GM12878 (cell line): ENCODE data around the gene CACNA2D2. TPM values are rescaled to one million over a fixed set of nuclear protein-coding genes. Genes with fewer than 3 reads are reported as not detected.

Experiments used
- ATAC-seq: fragments of 200-7000 bp; cut with Tn5 transposase; 3 replicates; pipeline ENCODE4 v1.9.1; 2020; ENCODE audit warnings: mild to moderate bottlenecking, moderate library complexity
- BruUV-seq: library from RNA; stranded (reverse); fragments of 400-500 nt; replicated peaks from 2 replicates; lab custom pipeline; 2021; lab: Mats Ljungman, UMichigan
- CTCF ChIA-PET: fragments of 300-600 bp; sonication (Branson Sonifier 250); formaldehyde crosslinking; extraction: SDS; loops from one replicate; lab custom pipeline; 2021; ENCODE audit warnings: inconsistent platforms; lab: Yijun Ruan, JAX
- POLR2A ChIA-PET: fragments of 350-600 bp; formaldehyde crosslinking; extraction: SDS; loops from one replicate; lab custom pipeline; 2021; ENCODE audit warnings: inconsistent platforms; lab: Charles Lee
- RAD21 ChIA-PET: fragments of 300-600 bp; sonication (Branson Sonifier 250); formaldehyde crosslinking; loops from one replicate; lab custom pipeline; 2023; ENCODE audit warnings: antibody characterized with exemption; ENCODE audit not compliant: unreplicated experiment; lab: Charles Lee
- SMC1A ChIA-PET: fragments of 300-600 bp; sonication (Branson Sonifier 250); formaldehyde crosslinking; loops from one replicate; lab custom pipeline; 2023; ENCODE audit not compliant: unreplicated experiment, uncharacterized antibody; lab: Charles Lee
- DNase-seq: peaks from one replicate; pipeline ENCODE4 v3.0.0-alpha.2; 2011; ENCODE audit warnings: low read depth, low spot score
- FAIRE-seq: peaks from 3 replicates; lab custom pipeline; 2011; peaks lifted over from hg19 to GRCh38; lab: Jason Lieb, UNC
- H2AFZ ChIP-seq: 2 replicates; pipeline ENCODE4 v1.6.0; 2011; ENCODE audit warnings: low read depth, low read length, control low read depth; ENCODE audit not compliant: control insufficient read depth
- H3K27ac ChIP-seq: 2 replicates; pipeline ENCODE4 v1.5.1; 2011; ENCODE audit warnings: control low read depth; ENCODE audit not compliant: control insufficient read depth, insufficient read depth
- H3K27me3 ChIP-seq, 2 experiments: replicated peaks in 1 of 2; 2 replicates each; pipeline versions ENCODE4 v1.6.0 to v1.6.1; 2011; ENCODE audit warnings: low read length in 1 of 2; ENCODE audit not compliant: control insufficient read depth in 2 of 2, insufficient read depth in 2 of 2
- H3K36me3 ChIP-seq, 2 experiments: 2 replicates each; pipeline ENCODE4 v1.5.1; 2011; ENCODE audit warnings: low read length in 1 of 2; ENCODE audit not compliant: control insufficient read depth in 2 of 2, insufficient read depth in 2 of 2
- H3K4me1 ChIP-seq: 2 replicates; pipeline ENCODE4 v1.6.1; 2011; ENCODE audit warnings: mild to moderate bottlenecking, low read length, moderate library complexity, mixed read lengths; ENCODE audit not compliant: control insufficient read depth, insufficient read depth
- H3K4me2 ChIP-seq: 2 replicates; pipeline ENCODE4 v1.6.0; 2011; ENCODE audit warnings: control low read depth; ENCODE audit not compliant: control insufficient read depth, insufficient read depth
- H3K4me3 ChIP-seq: fragments of 200-600 bp; sonication (generic); 2 replicates; pipeline ENCODE4 v1.5.1; 2016
- H3K79me2 ChIP-seq: 2 replicates; pipeline ENCODE4 v1.6.0; 2011; ENCODE audit warnings: low read length; ENCODE audit not compliant: control insufficient read depth, insufficient read depth
- H3K9ac ChIP-seq: 2 replicates; pipeline ENCODE4 v1.8.0; 2011; ENCODE audit warnings: low read length, control low read depth, mixed read lengths; ENCODE audit not compliant: control insufficient read depth, insufficient read depth
- H3K9me3 ChIP-seq: replicated peaks from 3 replicates; pipeline ENCODE4 v1.5.1; 2011; ENCODE audit warnings: mild to moderate bottlenecking, low read length; ENCODE audit not compliant: control insufficient read depth, insufficient read depth
- H4K20me1 ChIP-seq: 2 replicates; pipeline ENCODE4 v1.6.0; 2011; ENCODE audit not compliant: control insufficient read depth, insufficient read depth
- BMI1 ChIP-seq: fragments of 450-650 bp; IDR thresholded peaks from 2 replicates; pipeline ENCODE4 v1.6.1; 2016; ENCODE audit warnings: mild to moderate bottlenecking, moderate library complexity, borderline replicate concordance
- FOXM1 ChIP-seq: IDR thresholded peaks from 2 replicates; pipeline ENCODE4 v1.6.1; 2012; ENCODE audit warnings: low read depth, mild to moderate bottlenecking, inconsistent platforms, low read length, moderate library complexity
- NFXL1 ChIP-seq: fragments of 450-650 bp; IDR thresholded peaks from 2 replicates; pipeline ENCODE4 v1.6.1; 2017; ENCODE audit warnings: antibody characterized with exemption, mild to moderate bottlenecking, borderline replicate concordance
- POLR2A ChIP-seq: IDR thresholded peaks from 2 replicates; pipeline ENCODE4 v1.6.1; 2011; ENCODE audit warnings: low read depth, mild to moderate bottlenecking, low read length
- POU2F2 ChIP-seq: IDR thresholded peaks from 3 replicates; pipeline ENCODE4 v1.6.1; 2011; ENCODE audit warnings: low read depth, mild to moderate bottlenecking, low read length, borderline replicate concordance
- RCOR1 ChIP-seq: conservative IDR thresholded peaks from 2 replicates; pipeline ENCODE4 v1.6.1; 2012; ENCODE audit warnings: low read depth, low read length, improper control_type of control experiment
- RUNX3 ChIP-seq: IDR thresholded peaks from 2 replicates; pipeline ENCODE4 v1.6.1; 2012; ENCODE audit warnings: low read length, inconsistent platforms
- SRF ChIP-seq, 2 experiments: IDR thresholded peaks; 2 replicates each; pipeline ENCODE4 v1.6.1; 2011; ENCODE audit warnings: low read depth in 2 of 2, low read length in 2 of 2, mild to moderate bottlenecking in 1 of 2, moderate library complexity in 1 of 2
- TAF1 ChIP-seq: IDR thresholded peaks from 2 replicates; pipeline ENCODE4 v1.6.1; 2011; ENCODE audit warnings: mild to moderate bottlenecking, low read depth, low read length, borderline replicate concordance
- WRNIP1 ChIP-seq: IDR thresholded peaks from 2 replicates; pipeline ENCODE4 v1.6.1; 2011; ENCODE audit warnings: low read depth, low read length, improper control_type of control experiment, borderline replicate concordance
- ZBED1 ChIP-seq: IDR thresholded peaks from 2 replicates; pipeline ENCODE4 v1.6.1; 2016; ENCODE audit warnings: borderline replicate concordance
- WGBS: methylation state at CpG from one replicate; pipeline ENCODE4 v1.1.6; 2016; ENCODE audit warnings: low lambda C conversion rate; ENCODE audit not compliant: insufficient replicate concordance, insufficient coverage; ENCODE audit errors: missing lambda C conversion rate; 5-methylcytosine and 5-hydroxymethylcytosine counted together
- in situ Hi-C: fragments of 300-500 bp; cut with MboI; formaldehyde crosslinking; loops from 9 replicates; pipeline ENCODE4 v1.14.3; 2018; ENCODE audit warnings: mixed read lengths
- intact Hi-C: fragments of 100-400 bp; cut with micrococcal nuclease; formaldehyde crosslinking; loops from one replicate; pipeline ENCODE4 v1.14.2; 2022; ENCODE audit not compliant: unreplicated experiment
- polyA plus RNA-seq, 11 experiments: library from polyadenylated mRNA; depleted of rRNA in 4 of 11; unstranded in 6 of 11; stranded (reverse) in 5 of 11; fragments of >200 nt; fragmentation: Nextera tagmentation in 4 of 11; fragmentation: Illumina TruSeq in 1 of 11; extraction: Ambion mirVana in 4 of 11; extraction: Trizol in 1 of 11; gene quantifications; 1 replicate in 1 of 11; 2 replicates in 10 of 11; pipeline versions ENCODE4 v1.2.1 to v1.2.3, GENCODE V29; 2011 to 2016; ENCODE audit warnings: inconsistent platforms in 2 of 11, missing spikeins in 2 of 11, low read depth in 1 of 11
- total RNA-seq, 4 experiments: library from RNA; depleted of rRNA in 3 of 4; stranded (reverse); fragments of >200 nt in 3 of 4; fragmentation: Illumina TruSeq in 1 of 4; extraction: Trizol in 1 of 4; gene quantifications; 2 replicates each; pipeline versions ENCODE4 v1.2.1 to v1.2.3, GENCODE V29; 2013 to 2021
- TF ChIP-seq, protein P1 (sequence below): IDR thresholded peaks from 2 replicates; pipeline ENCODE4 v1.6.1; 2012; ENCODE audit warnings: mild to moderate bottlenecking, low read depth, low read length
- TF ChIP-seq, protein P2 (sequence below): IDR thresholded peaks from 2 replicates; pipeline ENCODE4 v1.6.1; 2012; ENCODE audit warnings: low read depth, low read length, improper control_type of control experiment
- TF ChIP-seq, protein P3 (sequence below): fragments of 450-650 bp; IDR thresholded peaks from 2 replicates; pipeline ENCODE4 v1.6.1; 2016; ENCODE audit warnings: mild to moderate bottlenecking
- TF ChIP-seq, protein P4 (sequence below): fragments of 450-650 bp; IDR thresholded peaks from 2 replicates; pipeline ENCODE4 v1.6.1; 2018; ENCODE audit warnings: mild to moderate bottlenecking, low read depth, moderate library complexity; ENCODE audit not compliant: partially characterized antibody

CACNA2D2 gene
- total and polyA plus RNA-seq, 10 of the 15 experiments (the other 5 are each of a cell fraction or from before 2014, with no cell fraction given), result 0.03 to 0.07 TPM; not detected in 8

DNA sequence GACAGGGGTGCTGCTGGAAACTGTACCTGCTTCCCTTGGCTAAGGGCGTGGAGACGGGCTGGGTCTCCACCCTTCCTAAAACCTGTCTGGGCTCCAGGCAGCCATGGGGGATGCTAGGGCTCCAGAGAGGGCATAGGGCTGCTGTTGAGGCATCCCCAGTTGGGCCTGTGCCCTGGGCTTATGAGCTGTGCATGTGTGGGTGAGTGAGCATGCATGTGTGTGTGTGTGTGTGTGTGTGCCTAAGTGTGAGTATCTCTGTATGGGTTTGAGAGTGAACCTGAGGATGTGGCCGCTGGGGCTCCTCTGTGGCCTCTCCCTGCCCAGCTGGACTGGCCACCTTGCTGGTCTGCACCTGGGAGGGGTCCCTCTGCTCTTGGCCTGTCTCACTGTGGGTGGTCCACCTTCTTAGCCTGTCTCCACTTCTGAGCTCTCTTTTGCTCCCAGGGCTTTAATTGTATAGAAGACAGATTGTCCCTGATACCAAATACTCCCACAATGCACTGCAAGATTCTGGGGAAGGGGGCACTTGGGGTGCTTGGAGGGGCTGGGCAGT, 132.2 kb downstream of the CACNA2D2 start:
- 27% methylated on average over 3 of the region's 3 CpGs for WGBS
- Histone ChIP-seq H3K27me3 (no peaks in the 10 kb centered on the region; a peak in 3 of 4 replicates), H4K20me1 (no peaks in the 10 kb centered on the region), H3K4me3 (no peak overlapping the region), H3K4me1 (no peaks in the 10 kb centered on the region), H3K9ac (no peak overlapping the region), H3K79me2 (no peaks in the 10 kb centered on the region), H2AFZ (no peak overlapping the region), H3K9me3 (no peaks in the 10 kb centered on the region), H3K4me2 (no peak overlapping the region), H3K36me3 (no peaks in the 10 kb centered on the region), H3K27ac (no peak overlapping the region)
- ATAC-seq (peak; percentile 33; the same call in 1 of the 3 replicates), FAIRE-seq (no peak), DNase-seq (no peak)
- SMC1A ChIA-PET, result no interaction called here
- POLR2A ChIA-PET, result no interaction called here
- RAD21 ChIA-PET, result interaction anchor here (1.3 kb wide), 1 partner anchor 171 kb away, joined by 6 read pairs; no protein-coding TSS in a partner anchor
- in situ Hi-C loops, result no loop called here
- BruUV-seq, result no TSS peak
- CTCF ChIA-PET, result interaction anchor here (0.5 kb wide), 1 partner anchor 1151 kb away, joined by 3 read pairs; no protein-coding TSS in a partner anchor
- intact Hi-C loops, result no loop called here
- TF ChIP-seq POU2F2, result no peak
- no peak for TF ChIP-seq WRNIP1
- TF ChIP-seq SRF (IDR thresholded peaks at IDR 0.05; ENCODE audit: low read depth in 2 of 2, low read length in 2 of 2), result no peak
- TF ChIP-seq FOXM1, result no peak
- TF ChIP-seq, protein P1, sequence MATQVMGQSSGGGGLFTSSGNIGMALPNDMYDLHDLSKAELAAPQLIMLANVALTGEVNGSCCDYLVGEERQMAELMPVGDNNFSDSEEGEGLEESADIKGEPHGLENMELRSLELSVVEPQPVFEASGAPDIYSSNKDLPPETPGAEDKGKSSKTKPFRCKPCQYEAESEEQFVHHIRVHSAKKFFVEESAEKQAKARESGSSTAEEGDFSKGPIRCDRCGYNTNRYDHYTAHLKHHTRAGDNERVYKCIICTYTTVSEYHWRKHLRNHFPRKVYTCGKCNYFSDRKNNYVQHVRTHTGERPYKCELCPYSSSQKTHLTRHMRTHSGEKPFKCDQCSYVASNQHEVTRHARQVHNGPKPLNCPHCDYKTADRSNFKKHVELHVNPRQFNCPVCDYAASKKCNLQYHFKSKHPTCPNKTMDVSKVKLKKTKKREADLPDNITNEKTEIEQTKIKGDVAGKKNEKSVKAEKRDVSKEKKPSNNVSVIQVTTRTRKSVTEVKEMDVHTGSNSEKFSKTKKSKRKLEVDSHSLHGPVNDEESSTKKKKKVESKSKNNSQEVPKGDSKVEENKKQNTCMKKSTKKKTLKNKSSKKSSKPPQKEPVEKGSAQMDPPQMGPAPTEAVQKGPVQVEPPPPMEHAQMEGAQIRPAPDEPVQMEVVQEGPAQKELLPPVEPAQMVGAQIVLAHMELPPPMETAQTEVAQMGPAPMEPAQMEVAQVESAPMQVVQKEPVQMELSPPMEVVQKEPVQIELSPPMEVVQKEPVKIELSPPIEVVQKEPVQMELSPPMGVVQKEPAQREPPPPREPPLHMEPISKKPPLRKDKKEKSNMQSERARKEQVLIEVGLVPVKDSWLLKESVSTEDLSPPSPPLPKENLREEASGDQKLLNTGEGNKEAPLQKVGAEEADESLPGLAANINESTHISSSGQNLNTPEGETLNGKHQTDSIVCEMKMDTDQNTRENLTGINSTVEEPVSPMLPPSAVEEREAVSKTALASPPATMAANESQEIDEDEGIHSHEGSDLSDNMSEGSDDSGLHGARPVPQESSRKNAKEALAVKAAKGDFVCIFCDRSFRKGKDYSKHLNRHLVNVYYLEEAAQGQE, result no peak
- no peak for TF ChIP-seq POLR2A
- TF ChIP-seq RUNX3, result no peak
- TF ChIP-seq BMI1, result no peak
- TF ChIP-seq NFXL1, result no peak
- TF ChIP-seq, protein P2, sequence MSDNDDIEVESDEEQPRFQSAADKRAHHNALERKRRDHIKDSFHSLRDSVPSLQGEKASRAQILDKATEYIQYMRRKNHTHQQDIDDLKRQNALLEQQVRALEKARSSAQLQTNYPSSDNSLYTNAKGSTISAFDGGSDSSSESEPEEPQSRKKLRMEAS, result no peak
- TF ChIP-seq, protein P3, sequence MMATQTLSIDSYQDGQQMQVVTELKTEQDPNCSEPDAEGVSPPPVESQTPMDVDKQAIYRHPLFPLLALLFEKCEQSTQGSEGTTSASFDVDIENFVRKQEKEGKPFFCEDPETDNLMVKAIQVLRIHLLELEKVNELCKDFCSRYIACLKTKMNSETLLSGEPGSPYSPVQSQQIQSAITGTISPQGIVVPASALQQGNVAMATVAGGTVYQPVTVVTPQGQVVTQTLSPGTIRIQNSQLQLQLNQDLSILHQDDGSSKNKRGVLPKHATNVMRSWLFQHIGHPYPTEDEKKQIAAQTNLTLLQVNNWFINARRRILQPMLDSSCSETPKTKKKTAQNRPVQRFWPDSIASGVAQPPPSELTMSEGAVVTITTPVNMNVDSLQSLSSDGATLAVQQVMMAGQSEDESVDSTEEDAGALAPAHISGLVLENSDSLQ, result no peak
- TF ChIP-seq RCOR1, result no peak
- no peak for TF ChIP-seq TAF1
- TF ChIP-seq ZBED1, result no peak
- TF ChIP-seq, protein P4, sequence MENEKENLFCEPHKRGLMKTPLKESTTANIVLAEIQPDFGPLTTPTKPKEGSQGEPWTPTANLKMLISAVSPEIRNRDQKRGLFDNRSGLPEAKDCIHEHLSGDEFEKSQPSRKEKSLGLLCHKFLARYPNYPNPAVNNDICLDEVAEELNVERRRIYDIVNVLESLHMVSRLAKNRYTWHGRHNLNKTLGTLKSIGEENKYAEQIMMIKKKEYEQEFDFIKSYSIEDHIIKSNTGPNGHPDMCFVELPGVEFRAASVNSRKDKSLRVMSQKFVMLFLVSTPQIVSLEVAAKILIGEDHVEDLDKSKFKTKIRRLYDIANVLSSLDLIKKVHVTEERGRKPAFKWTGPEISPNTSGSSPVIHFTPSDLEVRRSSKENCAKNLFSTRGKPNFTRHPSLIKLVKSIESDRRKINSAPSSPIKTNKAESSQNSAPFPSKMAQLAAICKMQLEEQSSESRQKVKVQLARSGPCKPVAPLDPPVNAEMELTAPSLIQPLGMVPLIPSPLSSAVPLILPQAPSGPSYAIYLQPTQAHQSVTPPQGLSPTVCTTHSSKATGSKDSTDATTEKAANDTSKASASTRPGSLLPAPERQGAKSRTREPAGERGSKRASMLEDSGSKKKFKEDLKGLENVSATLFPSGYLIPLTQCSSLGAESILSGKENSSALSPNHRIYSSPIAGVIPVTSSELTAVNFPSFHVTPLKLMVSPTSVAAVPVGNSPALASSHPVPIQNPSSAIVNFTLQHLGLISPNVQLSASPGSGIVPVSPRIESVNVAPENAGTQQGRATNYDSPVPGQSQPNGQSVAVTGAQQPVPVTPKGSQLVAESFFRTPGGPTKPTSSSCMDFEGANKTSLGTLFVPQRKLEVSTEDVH, result no peak
